OCI-LY1 (cell line): ENCODE results near the gene SNRPD3.

Experiments
- H2AFZ ChIP-seq: fragments of 200-600 bp; sonication (generic), shearing (Covaris generic); 2 replicates; pipeline ENCODE4 v1.6.0; 2014; ENCODE audit warnings: antibody characterized with exemption, mild to moderate bottlenecking, low read length
- H3F3A ChIP-seq: fragments of 200-600 bp; sonication (generic), shearing (Covaris generic); 2 replicates; pipeline ENCODE4 v1.6.0; 2014; ENCODE audit warnings: mild to moderate bottlenecking, antibody characterized with exemption, low read length, moderate library complexity; ENCODE audit not compliant: insufficient read depth
- H3K27ac ChIP-seq: fragments of 200-600 bp; sonication (generic); 2 replicates; pipeline ENCODE4 v1.5.1; 2014; ENCODE audit warnings: low read length, mixed run types, mild to moderate bottlenecking, low read depth; ENCODE audit not compliant: poor library complexity, severe bottlenecking
- H3K27me3 ChIP-seq: fragments of 200-600 bp; sonication (generic); 2 replicates; pipeline ENCODE4 v1.6.0; 2014; ENCODE audit warnings: antibody characterized with exemption, mild to moderate bottlenecking, low read length, moderate library complexity; ENCODE audit not compliant: insufficient read depth
- H3K36me3 ChIP-seq: fragments of 200-600 bp; sonication (generic); 2 replicates; pipeline ENCODE4 v1.6.1; 2014; ENCODE audit warnings: mild to moderate bottlenecking, antibody characterized with exemption, low read length, moderate library complexity, mixed read lengths; ENCODE audit not compliant: insufficient read depth
- H3K4me1 ChIP-seq: fragments of 200-600 bp; sonication (generic); 2 replicates; pipeline ENCODE4 v1.5.1; 2014; ENCODE audit warnings: mild to moderate bottlenecking, low read length, moderate library complexity; ENCODE audit not compliant: insufficient read depth, severe bottlenecking
- H3K4me2 ChIP-seq: fragments of 200-600 bp; sonication (generic), shearing (Covaris generic); 2 replicates; pipeline ENCODE4 v1.6.1; 2014; ENCODE audit warnings: low read length
- H3K4me3 ChIP-seq: fragments of 200-600 bp; sonication (generic); 2 replicates; pipeline ENCODE4 v1.5.1; 2014; ENCODE audit warnings: low read length, low read depth, mild to moderate bottlenecking, mixed read lengths; ENCODE audit not compliant: poor library complexity, severe bottlenecking
- H3K79me2 ChIP-seq: fragments of 200-600 bp; shearing (Covaris generic); 2 replicates; pipeline ENCODE4 v1.6.1; 2016; ENCODE audit warnings: mixed run types, low read length, mixed read lengths; ENCODE audit not compliant: insufficient read depth
- H3K9ac ChIP-seq: fragments of 200-600 bp; sonication (generic), shearing (Covaris generic); 2 replicates; pipeline ENCODE4 v1.6.1; 2014; ENCODE audit warnings: mild to moderate bottlenecking, low read length, mixed read lengths
- H3K9me2 ChIP-seq: fragments of 200-600 bp; sonication (generic), shearing (Covaris generic); 2 replicates; pipeline ENCODE4 v1.6.1; 2014; ENCODE audit warnings: low read depth, mild to moderate bottlenecking, low read length, mixed read lengths
- H3K9me3 ChIP-seq: fragments of 200-600 bp; shearing (Covaris generic); 2 replicates; pipeline ENCODE4 v1.6.1; 2014; ENCODE audit warnings: low read length, mixed read lengths
- H4K20me1 ChIP-seq: fragments of 200-600 bp; sonication (generic), shearing (Covaris generic); 2 replicates; pipeline ENCODE4 v1.6.0; 2016; ENCODE audit warnings: mild to moderate bottlenecking, low read length; ENCODE audit not compliant: insufficient read depth
- EZH2 ChIP-seq: fragments of 200-600 bp; sonication (generic), shearing (Covaris generic); IDR thresholded peaks from 2 replicates; pipeline ENCODE4 v1.8.0; 2017; ENCODE audit warnings: borderline replicate concordance, mixed run types, mild to moderate bottlenecking, antibody characterized with exemption, low read length, moderate library complexity, mixed read lengths
- TF ChIP-seq, protein P1 (sequence below): fragments of 200-600 bp; sonication (generic), shearing (Covaris generic); IDR thresholded peaks from 2 replicates; pipeline ENCODE4 v1.5.1; 2017; ENCODE audit warnings: mild to moderate bottlenecking, antibody characterized with exemption, low read length, moderate library complexity, mixed read lengths

SNRPD3 gene

GRCh38 chr22:24582056-24582814 is 26.4 kb downstream of the SNRPD3 start:
- Histone ChIP-seq H3K9me2 (no peaks in the 10 kb centered on the region), H3K79me2 (no peaks in the 10 kb centered on the region), H3K4me1 (no peaks in the 10 kb centered on the region), H3K9ac (no peak overlapping the region), H3K27me3 (peaks cover 12% of the 10 kb centered on the region; the same call in 1 of the 2 replicates), H2AFZ (no peak overlapping the region), H3K36me3 (peaks cover 2% of the 10 kb centered on the region; the same call in 1 of the 2 replicates), H3K4me2 (no peak overlapping the region), H3K9me3 (no peaks in the 10 kb centered on the region), H4K20me1 (no peaks in the 10 kb centered on the region), H3K4me3 (no peak overlapping the region), H3F3A (no peaks in the 10 kb centered on the region), H3K27ac (no peak overlapping the region)
- no peak for TF ChIP-seq EZH2
- TF ChIP-seq, protein P1, sequence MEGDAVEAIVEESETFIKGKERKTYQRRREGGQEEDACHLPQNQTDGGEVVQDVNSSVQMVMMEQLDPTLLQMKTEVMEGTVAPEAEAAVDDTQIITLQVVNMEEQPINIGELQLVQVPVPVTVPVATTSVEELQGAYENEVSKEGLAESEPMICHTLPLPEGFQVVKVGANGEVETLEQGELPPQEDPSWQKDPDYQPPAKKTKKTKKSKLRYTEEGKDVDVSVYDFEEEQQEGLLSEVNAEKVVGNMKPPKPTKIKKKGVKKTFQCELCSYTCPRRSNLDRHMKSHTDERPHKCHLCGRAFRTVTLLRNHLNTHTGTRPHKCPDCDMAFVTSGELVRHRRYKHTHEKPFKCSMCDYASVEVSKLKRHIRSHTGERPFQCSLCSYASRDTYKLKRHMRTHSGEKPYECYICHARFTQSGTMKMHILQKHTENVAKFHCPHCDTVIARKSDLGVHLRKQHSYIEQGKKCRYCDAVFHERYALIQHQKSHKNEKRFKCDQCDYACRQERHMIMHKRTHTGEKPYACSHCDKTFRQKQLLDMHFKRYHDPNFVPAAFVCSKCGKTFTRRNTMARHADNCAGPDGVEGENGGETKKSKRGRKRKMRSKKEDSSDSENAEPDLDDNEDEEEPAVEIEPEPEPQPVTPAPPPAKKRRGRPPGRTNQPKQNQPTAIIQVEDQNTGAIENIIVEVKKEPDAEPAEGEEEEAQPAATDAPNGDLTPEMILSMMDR, result no peak

- no peaks in the 10 kb centered on the region for H3F3A ChIP-seq
- no peaks in the 10 kb centered on the region for H3K9me2 ChIP-seq
- H3K79me2 ChIP-seq, result no peaks in the 10 kb centered on the region
- H3K36me3 ChIP-seq, result no peaks in the 10 kb centered on the region
- H3K27ac ChIP-seq, result no peak overlapping the region
- no peaks in the 10 kb centered on the region for H3K9me3 ChIP-seq
- TF ChIP-seq, protein P1, result no peak
- TF ChIP-seq EZH2, result no peak
- no peak overlapping the region for H3K9ac ChIP-seq
- H3K27me3 ChIP-seq, result peaks cover 12% of the 10 kb centered on the region; the same call in 1 of the 2 replicates
- no peaks in the 10 kb centered on the region for H3K4me1 ChIP-seq
- no peak overlapping the region for H2AFZ ChIP-seq
- H3K4me2 ChIP-seq, result no peak overlapping the region
- no peak overlapping the region for H3K4me3 ChIP-seq
- H4K20me1 ChIP-seq, result no peaks in the 10 kb centered on the region
Observed at GRCh38 chr22:24583221-24584165, 27.7 kb downstream of the SNRPD3 start.

GRCh38 chr22:24584166-24584790 is 28.5 kb downstream of the SNRPD3 start:
- no peaks in the 10 kb centered on the region for H3K9me3 ChIP-seq
- H3K9ac ChIP-seq, result no peak overlapping the region
- H3K27me3 ChIP-seq, result peaks cover 12% of the 10 kb centered on the region; the same call in 1 of the 2 replicates
- no peaks in the 10 kb centered on the region for H3K4me1 ChIP-seq
- H3K4me2 ChIP-seq, result no peak overlapping the region
- H3K36me3 ChIP-seq, result no peaks in the 10 kb centered on the region
- no peak overlapping the region for H3K27ac ChIP-seq
- H3K4me3 ChIP-seq, result no peak overlapping the region
- no peaks in the 10 kb centered on the region for H3F3A ChIP-seq
- no peak overlapping the region for H2AFZ ChIP-seq
- H3K9me2 ChIP-seq, result no peaks in the 10 kb centered on the region
- no peaks in the 10 kb centered on the region for H3K79me2 ChIP-seq
- TF ChIP-seq, protein P1, result no peak
- TF ChIP-seq EZH2, result no peak
- H4K20me1 ChIP-seq, result no peaks in the 10 kb centered on the region
